Liver (tissue), 3 donors: ENCODE results near the gene CYTH3.
A peak's percentile ranks its signal among the peaks of the same experiment; 100 is the strongest.

Experiments
- ATF3 ChIP-seq: IDR thresholded peaks from 2 replicates; pipeline ENCODE4 v1.6.1; 2016; ENCODE audit warnings: antibody characterized with exemption
- EGR1 ChIP-seq, 2 donors: IDR thresholded peaks; 2 replicates each; pipeline ENCODE4 v1.6.1; 2016 to 2018; ENCODE audit warnings: antibody characterized with exemption in 2 of 2, low read depth in 2 of 2
- FOXA1 ChIP-seq: IDR thresholded peaks from 2 replicates; pipeline ENCODE4 v1.6.1; 2016; ENCODE audit warnings: antibody characterized with exemption
- FOXA2 ChIP-seq: IDR thresholded peaks from 2 replicates; pipeline ENCODE4 v1.6.1; 2016; ENCODE audit warnings: antibody characterized with exemption
- GABPA ChIP-seq, 2 donors: IDR thresholded peaks in 1 of 2; conservative IDR thresholded peaks in 1 of 2; 2 replicates each; pipeline ENCODE4 v1.6.1; 2016; ENCODE audit warnings: antibody characterized with exemption in 2 of 2, mild to moderate bottlenecking in 1 of 2, moderate library complexity in 1 of 2
- JUND ChIP-seq, 2 donors: IDR thresholded peaks; 2 replicates each; pipeline ENCODE4 v1.6.1; 2016; ENCODE audit warnings: antibody characterized with exemption in 2 of 2
- NR2F2 ChIP-seq: IDR thresholded peaks from 2 replicates; pipeline ENCODE4 v1.6.1; 2016; ENCODE audit warnings: antibody characterized with exemption
- RAD21 ChIP-seq, 2 donors: IDR thresholded peaks; 2 replicates each; pipeline ENCODE4 v1.6.1; 2016; ENCODE audit warnings: antibody characterized with exemption in 2 of 2, mild to moderate bottlenecking in 2 of 2
- REST ChIP-seq: IDR thresholded peaks from 2 replicates; pipeline ENCODE4 v1.6.1; 2016; ENCODE audit warnings: antibody characterized with exemption, mild to moderate bottlenecking
- SP1 ChIP-seq: IDR thresholded peaks from 2 replicates; pipeline ENCODE4 v1.6.1; 2018; ENCODE audit warnings: antibody characterized with exemption, mild to moderate bottlenecking
- TAF1 ChIP-seq: conservative IDR thresholded peaks from 2 replicates; pipeline ENCODE4 v1.6.1; 2016; ENCODE audit warnings: antibody characterized with exemption, mild to moderate bottlenecking
- YY1 ChIP-seq: IDR thresholded peaks from 2 replicates; pipeline ENCODE4 v1.6.1; 2016; ENCODE audit warnings: antibody characterized with exemption, mild to moderate bottlenecking
- TF ChIP-seq, protein P1 (sequence below): fragments of 150-350 bp; IDR thresholded peaks from 2 replicates; pipeline ENCODE4 v1.5.1; 2017; ENCODE audit warnings: improper control_type of control experiment, low read depth, low read length; ENCODE audit not compliant: missing input control
- TF ChIP-seq, protein P2 (sequence below): IDR thresholded peaks from 2 replicates; pipeline ENCODE4 v1.6.1; 2016; ENCODE audit warnings: antibody characterized with exemption
- donor health status: healthy.
- donor health status: healthy.

DNA sequence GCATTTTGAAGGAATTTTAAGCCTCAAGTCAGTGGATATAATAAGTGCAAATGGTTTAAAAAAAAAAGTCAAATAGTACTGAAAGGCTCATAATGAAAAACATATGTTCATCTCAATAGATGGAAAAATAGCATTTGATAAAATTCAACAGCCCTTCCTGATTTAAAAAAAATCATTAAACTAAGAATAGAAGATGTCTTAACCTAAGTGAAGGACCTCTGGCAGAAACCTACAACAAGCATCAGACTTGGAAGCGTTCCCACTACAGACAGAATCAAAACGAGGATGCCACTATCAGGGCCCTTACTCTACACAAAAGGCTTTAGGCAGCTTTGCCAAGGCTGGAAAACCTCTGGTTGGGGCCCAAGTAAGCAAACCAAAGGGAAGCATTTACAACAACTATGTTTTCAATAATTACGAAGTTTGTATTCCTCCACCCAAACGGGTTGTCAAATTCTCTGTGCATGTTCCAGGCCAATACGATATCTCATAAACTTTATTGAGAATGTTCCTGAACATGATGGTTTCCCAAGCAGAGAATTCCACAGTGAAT lies 45.1 kb downstream of the CYTH3 start:
- TF ChIP-seq FOXA2, result no peak
- no peak for TF ChIP-seq ATF3
- TF ChIP-seq, protein P1, sequence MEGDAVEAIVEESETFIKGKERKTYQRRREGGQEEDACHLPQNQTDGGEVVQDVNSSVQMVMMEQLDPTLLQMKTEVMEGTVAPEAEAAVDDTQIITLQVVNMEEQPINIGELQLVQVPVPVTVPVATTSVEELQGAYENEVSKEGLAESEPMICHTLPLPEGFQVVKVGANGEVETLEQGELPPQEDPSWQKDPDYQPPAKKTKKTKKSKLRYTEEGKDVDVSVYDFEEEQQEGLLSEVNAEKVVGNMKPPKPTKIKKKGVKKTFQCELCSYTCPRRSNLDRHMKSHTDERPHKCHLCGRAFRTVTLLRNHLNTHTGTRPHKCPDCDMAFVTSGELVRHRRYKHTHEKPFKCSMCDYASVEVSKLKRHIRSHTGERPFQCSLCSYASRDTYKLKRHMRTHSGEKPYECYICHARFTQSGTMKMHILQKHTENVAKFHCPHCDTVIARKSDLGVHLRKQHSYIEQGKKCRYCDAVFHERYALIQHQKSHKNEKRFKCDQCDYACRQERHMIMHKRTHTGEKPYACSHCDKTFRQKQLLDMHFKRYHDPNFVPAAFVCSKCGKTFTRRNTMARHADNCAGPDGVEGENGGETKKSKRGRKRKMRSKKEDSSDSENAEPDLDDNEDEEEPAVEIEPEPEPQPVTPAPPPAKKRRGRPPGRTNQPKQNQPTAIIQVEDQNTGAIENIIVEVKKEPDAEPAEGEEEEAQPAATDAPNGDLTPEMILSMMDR, result no peak
- no peak for TF ChIP-seq TAF1
- no peak for TF ChIP-seq FOXA1
- no peak for TF ChIP-seq SP1
- no peak for TF ChIP-seq REST
- TF ChIP-seq GABPA (IDR thresholded peaks at IDR 0.05 in 1 of 2, conservative IDR thresholded peaks at IDR 0.05 in 1 of 2), result no peak
- TF ChIP-seq JUND (IDR thresholded peaks at IDR 0.05), result no peak
- TF ChIP-seq YY1, result no peak
- TF ChIP-seq, protein P2, sequence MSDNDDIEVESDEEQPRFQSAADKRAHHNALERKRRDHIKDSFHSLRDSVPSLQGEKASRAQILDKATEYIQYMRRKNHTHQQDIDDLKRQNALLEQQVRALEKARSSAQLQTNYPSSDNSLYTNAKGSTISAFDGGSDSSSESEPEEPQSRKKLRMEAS, result no peak
- TF ChIP-seq NR2F2, result peak; percentile 54
- TF ChIP-seq EGR1 (IDR thresholded peaks at IDR 0.05; ENCODE audit: low read depth in 2 of 2), result no peak
- TF ChIP-seq RAD21 (IDR thresholded peaks at IDR 0.05), result no peak
